ENCODE results near the gene TPM1.

The TPM1 gene

GRCh38 chr15:63043335-63044076 is 959 bp downstream of the TPM1 start:
- peak; percentile 68 for DNase-seq

DNA sequence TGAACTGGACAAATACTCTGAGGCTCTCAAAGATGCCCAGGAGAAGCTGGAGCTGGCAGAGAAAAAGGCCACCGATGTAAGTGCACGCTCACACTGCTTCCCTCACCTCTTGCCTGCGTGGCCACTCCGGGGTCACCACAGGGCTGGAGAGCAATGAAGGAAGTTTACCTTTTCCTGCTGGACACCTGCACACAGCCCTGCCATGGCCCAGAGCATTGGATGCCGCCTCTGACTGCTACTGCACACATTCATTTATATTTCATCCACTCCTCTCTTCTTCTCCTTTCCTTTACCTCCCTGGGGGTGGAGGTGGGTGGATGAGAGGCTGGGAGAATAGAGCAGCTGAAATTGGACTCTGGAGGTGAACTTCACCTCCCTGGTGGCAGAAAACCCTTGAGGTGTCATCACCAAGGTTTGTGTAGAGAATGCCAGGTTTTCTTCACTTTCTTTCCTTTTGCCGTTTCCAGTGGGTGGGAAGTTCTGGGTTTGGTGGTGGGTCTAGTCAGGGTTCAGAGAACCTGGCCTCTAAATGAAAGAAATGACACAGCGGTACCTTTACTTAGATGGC is 1.6 kb downstream of the TPM1 start:
- no peak for DNase-seq

- DNase-seq = no peak
Measured at GRCh38 chr15:63044645-63045464, 2.3 kb downstream of the TPM1 start.

DNA sequence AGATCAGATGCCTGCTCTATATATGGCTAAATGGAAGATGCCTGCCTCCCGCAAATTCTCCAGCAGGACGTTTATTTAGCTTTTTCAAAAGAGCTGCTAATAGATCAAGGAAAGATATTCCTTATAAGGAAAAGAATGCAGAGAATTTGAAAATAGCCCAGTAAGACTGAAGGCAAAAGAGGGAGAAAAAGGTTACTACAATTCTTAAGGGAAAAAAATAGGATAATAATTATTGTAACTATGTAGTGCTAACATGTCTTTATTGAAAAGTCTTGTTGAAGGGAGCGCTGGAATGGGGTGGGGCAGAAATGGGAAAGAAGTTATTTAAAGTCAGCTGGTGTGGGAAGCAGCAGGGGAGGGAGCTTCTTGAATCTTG is 2.9 kb downstream of the TPM1 start:
- no peak for DNase-seq

DNA sequence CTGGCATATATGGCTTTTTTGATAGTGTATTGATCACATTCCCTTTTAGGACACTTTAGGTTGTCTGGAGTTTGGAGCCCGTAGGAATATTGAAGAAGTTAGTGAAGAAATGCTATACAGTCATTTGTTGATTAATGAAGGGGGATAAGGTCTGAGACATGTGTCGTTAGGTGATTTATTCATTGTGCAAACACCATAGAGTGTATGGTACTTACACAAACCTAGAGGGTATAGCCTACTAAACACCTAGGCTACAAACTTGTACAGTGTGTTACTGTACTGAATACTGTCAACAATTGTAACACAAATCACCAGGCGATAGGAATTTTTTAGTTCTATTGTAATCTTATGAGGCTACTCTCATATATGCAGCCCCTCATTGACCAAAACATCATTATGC is 3.3 kb downstream of the TPM1 start:
- DNase-seq = no peak

GRCh38 chr15:63046917-63047760 is 4.6 kb downstream of the TPM1 start:
- DNase-seq = no peak

DNA sequence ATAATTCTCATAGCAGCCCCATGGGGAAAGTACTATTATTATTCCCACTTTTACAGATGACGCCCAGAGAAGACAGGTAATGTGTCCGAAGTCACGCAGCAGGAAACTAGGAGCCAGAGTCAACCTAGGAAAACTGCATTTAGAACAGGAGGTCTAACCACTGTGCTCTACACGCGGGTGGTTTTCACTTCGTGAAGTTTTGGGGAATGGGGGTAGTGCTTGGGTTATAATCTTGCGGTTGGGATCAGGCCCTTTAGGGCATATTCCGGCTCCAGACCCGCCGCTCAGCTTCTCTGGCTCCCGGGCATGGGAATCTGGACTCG is 5.2 kb downstream of the TPM1 start:
- DNase-seq = no peak

- peak; percentile 98 for DNase-seq
Measured at GRCh38 chr15:63048115-63048775, 5.7 kb downstream of the TPM1 start.

- DNase-seq = peak; percentile 79
Measured at GRCh38 chr15:63048776-63049665, 6.5 kb downstream of the TPM1 start.

- no peak for DNase-seq
Measured at GRCh38 chr15:63049783-63050371, 7.3 kb downstream of the TPM1 start.

- DNase-seq = no peak
Measured at GRCh38 chr15:63050731-63051155, 8.2 kb downstream of the TPM1 start.

DNA sequence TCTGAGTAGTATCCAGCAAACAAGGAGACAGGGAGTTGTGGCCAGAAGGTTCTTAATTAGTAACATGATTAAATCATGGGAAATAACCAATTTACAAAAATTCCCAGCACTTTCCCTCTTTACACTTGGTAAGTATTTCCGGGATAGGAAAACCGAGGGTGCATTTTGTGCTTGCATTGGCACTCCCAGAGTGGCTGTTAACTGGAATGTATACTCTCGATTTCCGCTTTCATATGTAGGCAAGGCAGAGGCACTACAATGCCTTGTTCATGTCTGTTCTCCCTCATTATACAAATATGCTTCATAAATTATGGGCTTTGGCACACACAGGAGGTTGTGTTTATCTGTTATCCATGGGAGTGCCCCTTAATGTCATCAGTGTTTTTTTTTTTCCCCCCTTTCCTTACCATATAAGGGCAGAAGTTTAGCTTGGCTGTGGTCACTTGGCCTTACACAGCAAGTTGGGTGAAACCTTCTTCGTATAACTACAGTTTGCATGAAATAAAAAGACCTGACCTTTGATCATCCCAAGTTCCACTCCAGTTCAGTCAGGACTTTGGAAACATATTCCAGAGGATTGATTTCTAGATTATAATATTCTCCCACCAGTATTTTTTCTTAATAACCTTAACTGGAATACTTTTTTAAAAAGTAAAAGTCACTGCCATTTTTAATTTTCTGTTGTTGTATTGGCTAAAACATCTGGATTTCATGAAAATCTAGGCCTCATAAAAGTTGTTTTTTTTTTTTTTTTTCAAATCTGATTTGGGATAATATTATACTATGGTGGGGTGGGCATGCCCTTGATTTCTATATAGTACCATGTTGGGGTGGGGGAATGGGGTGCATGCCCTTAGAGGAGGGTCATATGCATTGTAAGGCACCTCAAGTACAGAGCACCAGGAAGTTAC is 8.9 kb downstream of the TPM1 start:
- DNase-seq = no peak

DNA sequence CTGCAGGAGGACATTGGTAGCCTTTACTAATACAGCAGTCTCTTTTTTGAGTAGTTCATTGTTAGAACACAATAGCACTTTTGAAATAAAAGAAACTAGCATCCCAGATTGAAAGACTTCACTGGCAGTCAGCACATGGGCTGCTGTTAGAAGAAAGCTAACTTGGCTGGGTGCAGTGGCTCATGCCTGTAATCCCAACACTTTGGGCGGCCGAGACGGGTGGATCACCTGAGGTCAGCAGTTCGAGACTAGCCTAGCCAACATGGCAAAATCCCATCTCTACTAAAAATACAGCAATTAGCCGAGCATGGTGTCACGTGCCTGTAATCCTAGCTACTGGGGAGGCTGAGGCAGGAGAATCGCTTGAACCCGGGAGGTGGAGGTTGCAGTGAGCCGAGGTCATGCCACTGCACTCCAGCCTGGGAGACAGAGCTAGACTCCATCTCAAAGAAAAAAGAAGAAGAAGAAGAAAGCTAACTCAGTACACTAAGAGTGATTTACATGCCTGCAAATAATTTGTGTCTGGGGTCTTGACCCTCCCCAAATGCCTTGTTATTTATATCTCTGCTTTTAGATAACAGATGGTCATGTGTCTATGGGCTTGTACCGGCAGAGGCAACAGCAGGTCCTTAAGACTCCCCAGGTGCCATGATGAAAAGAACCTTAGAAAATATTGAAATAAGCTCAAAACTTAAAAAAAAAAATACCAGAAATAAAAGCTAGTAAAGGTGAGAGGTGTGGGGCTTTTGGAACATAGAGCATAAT is 9.7 kb downstream of the TPM1 start:
- DNase-seq = no peak

DNA sequence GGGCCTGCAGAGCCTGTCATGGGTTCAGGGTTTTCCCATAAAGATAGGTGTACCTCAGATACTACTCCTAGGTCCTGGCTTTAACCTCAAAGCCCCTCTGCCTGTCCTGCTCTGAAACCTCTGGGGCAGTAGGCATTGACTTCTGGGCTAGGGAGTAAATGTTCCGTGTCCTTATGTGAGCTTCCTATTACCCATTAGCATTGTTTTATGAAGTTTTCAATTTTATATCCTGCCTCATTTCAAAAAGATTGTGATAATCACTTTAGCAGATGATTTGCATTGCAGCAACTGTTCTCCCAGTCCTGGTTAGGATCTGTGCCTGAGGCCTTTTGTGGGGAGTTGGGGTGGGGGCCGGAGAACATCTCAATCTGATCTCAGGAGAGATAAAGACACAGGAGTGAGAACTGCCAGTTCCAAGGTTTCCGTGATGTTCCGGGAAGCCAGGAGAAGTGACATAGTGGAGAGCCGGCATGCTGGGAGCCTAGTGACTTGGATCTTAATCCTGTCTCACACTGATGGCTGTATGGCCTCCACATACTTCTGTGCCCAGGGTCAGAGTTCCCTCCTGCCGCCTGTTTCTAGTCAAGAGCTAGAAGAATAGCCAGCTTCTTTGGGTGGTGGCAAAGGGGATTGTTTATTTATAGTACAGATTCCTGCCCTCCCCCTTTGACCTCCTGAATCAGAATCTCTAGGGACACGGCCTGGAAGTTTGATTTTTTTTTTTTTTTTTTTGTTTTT is 10.6 kb downstream of the TPM1 start:
- DNase-seq = no peak

- DNase-seq = no peak
Measured at GRCh38 chr15:63054281-63054683, 11.7 kb downstream of the TPM1 start.

- no peak for DNase-seq
Measured at GRCh38 chr15:63054985-63055384, 12.4 kb downstream of the TPM1 start.

DNA sequence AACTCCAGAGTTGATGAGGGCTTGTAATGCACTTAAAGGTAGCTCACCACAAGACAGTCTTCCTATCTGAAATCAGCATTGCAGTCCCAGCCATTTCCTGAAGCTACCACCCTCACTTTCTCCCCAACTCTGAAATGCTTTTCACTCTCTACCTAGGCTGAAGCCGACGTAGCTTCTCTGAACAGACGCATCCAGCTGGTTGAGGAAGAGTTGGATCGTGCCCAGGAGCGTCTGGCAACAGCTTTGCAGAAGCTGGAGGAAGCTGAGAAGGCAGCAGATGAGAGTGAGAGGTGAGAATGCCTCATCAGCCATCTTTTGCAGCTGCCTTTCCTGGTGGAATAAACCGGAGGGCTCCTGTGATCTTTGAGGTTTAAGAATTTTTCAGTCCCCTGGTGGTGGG is 14.3 kb downstream of the TPM1 start:
- no peak for DNase-seq

Measured in retina (tissue), 1 donor.